Measurements from ENCODE around the gene RASSF5. TPM values are rescaled to one million over a fixed set of nuclear protein-coding genes. Genes with fewer than 3 reads are reported as not detected.

The RASSF5 gene
- total RNA-seq, 1 donor from 2014 or later: 1.2 TPM

- no peaks in the 10 kb centered on the region for H3K9me3 Mint-ChIP-seq (ENCODE audit: unreplicated experiment)
- TF ChIP-seq, protein P1, sequence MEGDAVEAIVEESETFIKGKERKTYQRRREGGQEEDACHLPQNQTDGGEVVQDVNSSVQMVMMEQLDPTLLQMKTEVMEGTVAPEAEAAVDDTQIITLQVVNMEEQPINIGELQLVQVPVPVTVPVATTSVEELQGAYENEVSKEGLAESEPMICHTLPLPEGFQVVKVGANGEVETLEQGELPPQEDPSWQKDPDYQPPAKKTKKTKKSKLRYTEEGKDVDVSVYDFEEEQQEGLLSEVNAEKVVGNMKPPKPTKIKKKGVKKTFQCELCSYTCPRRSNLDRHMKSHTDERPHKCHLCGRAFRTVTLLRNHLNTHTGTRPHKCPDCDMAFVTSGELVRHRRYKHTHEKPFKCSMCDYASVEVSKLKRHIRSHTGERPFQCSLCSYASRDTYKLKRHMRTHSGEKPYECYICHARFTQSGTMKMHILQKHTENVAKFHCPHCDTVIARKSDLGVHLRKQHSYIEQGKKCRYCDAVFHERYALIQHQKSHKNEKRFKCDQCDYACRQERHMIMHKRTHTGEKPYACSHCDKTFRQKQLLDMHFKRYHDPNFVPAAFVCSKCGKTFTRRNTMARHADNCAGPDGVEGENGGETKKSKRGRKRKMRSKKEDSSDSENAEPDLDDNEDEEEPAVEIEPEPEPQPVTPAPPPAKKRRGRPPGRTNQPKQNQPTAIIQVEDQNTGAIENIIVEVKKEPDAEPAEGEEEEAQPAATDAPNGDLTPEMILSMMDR (IDR thresholded peaks at IDR 0.05; ENCODE audit: unreplicated experiment): no peak
- peak overlapping the region; percentile 89 for H3K27ac Mint-ChIP-seq (ENCODE audit: unreplicated experiment)
- H3K4me3 Mint-ChIP-seq (ENCODE audit: unreplicated experiment): no peak overlapping the region
- H3K27me3 Mint-ChIP-seq (ENCODE audit: unreplicated experiment): peaks cover 5% of the 10 kb centered on the region
- peaks cover 33% of the 10 kb centered on the region for H3K36me3 Mint-ChIP-seq (ENCODE audit: low read depth, unreplicated experiment)
- peaks cover 17% of the 10 kb centered on the region for H3K4me1 Mint-ChIP-seq (ENCODE audit: unreplicated experiment)
- no peak for DNase-seq (ENCODE audit: low spot score)
Observed at GRCh38 chr1:206486995-206487788, 20.1 kb upstream of the RASSF5 start.

DNA sequence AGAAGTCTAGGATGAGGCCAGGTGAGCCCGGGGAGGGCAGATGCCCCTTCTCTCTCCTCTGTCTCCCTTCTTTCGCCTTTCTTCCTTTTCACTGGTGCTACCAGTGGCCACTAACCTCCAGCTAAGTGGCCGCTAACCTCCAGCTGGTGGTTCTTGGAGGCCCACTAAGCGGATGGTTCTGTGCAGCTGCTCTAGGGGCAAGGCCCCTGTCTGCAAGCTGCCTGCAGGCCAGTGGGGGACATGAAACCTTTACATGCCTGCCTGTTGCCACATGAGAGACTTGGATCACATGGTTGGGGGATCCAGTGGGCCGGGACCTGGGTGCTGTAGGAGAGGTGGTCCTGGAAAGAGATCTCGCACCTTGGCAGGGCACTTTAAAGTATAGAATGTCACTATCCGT is 19.4 kb upstream of the RASSF5 start:
- Mint-ChIP-seq H3K4me1 (ENCODE audit: unreplicated experiment) (peaks cover 17% of the 10 kb centered on the region), H3K27me3 (ENCODE audit: unreplicated experiment) (peaks cover 6% of the 10 kb centered on the region), H3K4me3 (ENCODE audit: unreplicated experiment) (no peak overlapping the region), H3K27ac (ENCODE audit: unreplicated experiment) (peak overlapping the region; percentile 89), H3K9me3 (ENCODE audit: unreplicated experiment) (no peaks in the 10 kb centered on the region), H3K36me3 (ENCODE audit: low read depth, unreplicated experiment) (peaks cover 32% of the 10 kb centered on the region)
- TF ChIP-seq, protein P1 (IDR thresholded peaks at IDR 0.05; ENCODE audit: unreplicated experiment): no peak
- no peak for DNase-seq (ENCODE audit: low spot score)

DNA sequence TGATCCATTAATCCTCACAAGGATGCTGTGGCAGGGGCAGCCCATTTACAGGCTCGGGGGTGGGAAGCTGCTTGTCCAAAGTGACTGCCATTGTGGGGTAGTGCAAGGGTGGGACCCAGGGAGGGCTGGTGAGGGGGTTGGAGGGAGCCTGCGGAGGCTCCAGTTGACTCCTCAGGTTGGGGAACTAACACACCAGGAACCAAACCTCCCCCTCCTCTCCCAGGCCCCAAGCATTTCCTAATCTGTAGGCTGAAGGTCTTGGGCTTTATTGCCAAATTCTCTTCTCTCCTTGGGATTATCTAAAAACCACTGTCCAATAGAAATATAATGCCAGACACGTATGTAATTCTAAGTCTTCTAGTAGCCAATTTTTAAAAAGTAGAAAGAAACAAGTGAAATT is 18.9 kb upstream of the RASSF5 start:
- DNase-seq (ENCODE audit: low spot score): no peak
- Mint-ChIP-seq H3K4me3 (ENCODE audit: unreplicated experiment) (no peak overlapping the region), H3K4me1 (ENCODE audit: unreplicated experiment) (peaks cover 17% of the 10 kb centered on the region), H3K36me3 (ENCODE audit: low read depth, unreplicated experiment) (peaks cover 29% of the 10 kb centered on the region), H3K27me3 (ENCODE audit: unreplicated experiment) (peaks cover 6% of the 10 kb centered on the region), H3K27ac (ENCODE audit: unreplicated experiment) (peak overlapping the region; percentile 31), H3K9me3 (ENCODE audit: unreplicated experiment) (no peaks in the 10 kb centered on the region)
- TF ChIP-seq, protein P1 (IDR thresholded peaks at IDR 0.05; ENCODE audit: unreplicated experiment): no peak

- H3K36me3 Mint-ChIP-seq (ENCODE audit: low read depth, unreplicated experiment): peaks cover 22% of the 10 kb centered on the region
- peak; percentile 86 for DNase-seq (ENCODE audit: low spot score)
- no peaks in the 10 kb centered on the region for H3K9me3 Mint-ChIP-seq (ENCODE audit: unreplicated experiment)
- TF ChIP-seq, protein P1 (IDR thresholded peaks at IDR 0.05; ENCODE audit: unreplicated experiment): peak; percentile 81
- no peak overlapping the region for H3K27ac Mint-ChIP-seq (ENCODE audit: unreplicated experiment)
- no peak overlapping the region for H3K4me3 Mint-ChIP-seq (ENCODE audit: unreplicated experiment)
- H3K27me3 Mint-ChIP-seq (ENCODE audit: unreplicated experiment): peaks cover 6% of the 10 kb centered on the region
- H3K4me1 Mint-ChIP-seq (ENCODE audit: unreplicated experiment): peaks cover 17% of the 10 kb centered on the region
Observed at GRCh38 chr1:206489980-206490770, 17.2 kb upstream of the RASSF5 start.
